DMS153 treated with DMSO at 0.1 percent for 48 hours (cell line): ENCODE measurements around the gene TTBK1.

Experiments used
- DNase-seq: peaks from one replicate; lab custom pipeline; 2025; ENCODE audit not compliant: unreplicated experiment; lab: John Stamatoyannopoulos, UW

Gene TTBK1

GRCh38 chr6:43222418-43223059 lies 20.7 kb upstream of the TTBK1 start:
- DNase-seq, result no peak

- no peak for DNase-seq
These were observed 20.1 kb upstream of the TTBK1 start for GRCh38 chr6:43223175-43223574.

GRCh38 chr6:43226192-43226851 lies 17.0 kb upstream of the TTBK1 start:
- no peak for DNase-seq

- DNase-seq, result peak; percentile 45
These were observed 14.1 kb upstream of the TTBK1 start, which contains the start of gene DNPH1 for GRCh38 chr6:43228951-43229802. TSS of gene DNPH1 (minus strand) at chr6:43229481. CDS start at chr6:43229456, 25 bp downstream.

GRCh38 chr6:43229803-43230620 lies 13.3 kb upstream of the TTBK1 start:
- DNase-seq, result no peak

GRCh38 chr6:43231053-43231452 lies 12.2 kb upstream of the TTBK1 start:
- no peak for DNase-seq

GRCh38 chr6:43231735-43232450 lies 11.4 kb upstream of the TTBK1 start:
- no peak for DNase-seq

- DNase-seq, result no peak
These were observed 7.4 kb upstream of the TTBK1 start for GRCh38 chr6:43235841-43236240.

- no peak for DNase-seq
These were observed 4.2 kb upstream of the TTBK1 start for GRCh38 chr6:43239054-43239453.

- DNase-seq, result no peak
These were observed 2.3 kb upstream of the TTBK1 start for GRCh38 chr6:43240950-43241349.

- DNase-seq, result no peak
These were observed 1.8 kb upstream of the TTBK1 start for GRCh38 chr6:43241446-43241845.

- no peak for DNase-seq
These were observed 512 bp downstream of the TTBK1 start for GRCh38 chr6:43243664-43244321.

- DNase-seq, result no peak
These were observed 3.2 kb downstream of the TTBK1 start for GRCh38 chr6:43246301-43247113.

GRCh38 chr6:43247114-43247999 lies 4.1 kb downstream of the TTBK1 start:
- DNase-seq, result peak; percentile 60

GRCh38 chr6:43248101-43248500 lies 4.8 kb downstream of the TTBK1 start:
- DNase-seq, result no peak

- DNase-seq, result no peak
These were observed 5.5 kb downstream of the TTBK1 start for GRCh38 chr6:43248791-43249190.

GRCh38 chr6:43250992-43251373 lies 7.7 kb downstream of the TTBK1 start:
- peak; percentile 45 for DNase-seq

GRCh38 chr6:43253401-43253800 lies 10.1 kb downstream of the TTBK1 start:
- DNase-seq, result no peak
